ENCODE data around the gene PAFAH2.

DNA sequence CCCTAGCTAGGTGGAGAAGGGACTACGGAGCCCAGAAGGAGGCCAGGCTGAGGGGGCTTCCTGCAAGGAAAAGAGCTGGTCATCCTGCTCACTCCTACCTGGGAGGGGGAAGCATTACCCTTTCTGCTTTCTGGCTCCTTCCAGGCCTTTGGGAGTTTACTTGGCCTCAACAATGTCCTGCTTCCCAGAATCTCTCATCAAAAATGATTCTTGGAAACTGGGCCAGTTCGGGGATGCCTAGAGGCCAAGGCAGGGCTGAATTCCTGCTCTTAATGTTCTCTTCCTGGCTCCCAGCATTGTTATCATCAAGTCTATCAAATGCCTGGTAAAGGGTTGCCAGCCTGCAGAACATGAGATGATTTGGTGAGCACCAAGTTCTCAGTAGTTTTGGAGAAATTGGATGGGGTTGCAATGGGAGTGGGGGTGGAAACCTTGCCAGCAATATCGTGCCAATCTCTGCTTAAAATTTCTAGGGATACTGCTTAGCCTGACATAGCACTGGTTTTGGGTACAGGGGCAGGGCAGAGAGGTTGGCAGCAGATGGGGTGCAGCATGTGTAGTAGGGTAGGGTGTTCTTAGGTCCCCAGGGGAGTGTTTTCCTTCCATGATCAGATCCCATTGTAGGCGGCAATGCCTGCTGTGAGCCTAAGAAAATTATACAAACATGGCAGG is 7.7 kb upstream of the PAFAH2 start:
- TF ChIP-seq EGR1 (IDR thresholded peaks at IDR 0.05; ENCODE audit: low read depth in 2 of 2): no peak
- TF ChIP-seq, protein P1, sequence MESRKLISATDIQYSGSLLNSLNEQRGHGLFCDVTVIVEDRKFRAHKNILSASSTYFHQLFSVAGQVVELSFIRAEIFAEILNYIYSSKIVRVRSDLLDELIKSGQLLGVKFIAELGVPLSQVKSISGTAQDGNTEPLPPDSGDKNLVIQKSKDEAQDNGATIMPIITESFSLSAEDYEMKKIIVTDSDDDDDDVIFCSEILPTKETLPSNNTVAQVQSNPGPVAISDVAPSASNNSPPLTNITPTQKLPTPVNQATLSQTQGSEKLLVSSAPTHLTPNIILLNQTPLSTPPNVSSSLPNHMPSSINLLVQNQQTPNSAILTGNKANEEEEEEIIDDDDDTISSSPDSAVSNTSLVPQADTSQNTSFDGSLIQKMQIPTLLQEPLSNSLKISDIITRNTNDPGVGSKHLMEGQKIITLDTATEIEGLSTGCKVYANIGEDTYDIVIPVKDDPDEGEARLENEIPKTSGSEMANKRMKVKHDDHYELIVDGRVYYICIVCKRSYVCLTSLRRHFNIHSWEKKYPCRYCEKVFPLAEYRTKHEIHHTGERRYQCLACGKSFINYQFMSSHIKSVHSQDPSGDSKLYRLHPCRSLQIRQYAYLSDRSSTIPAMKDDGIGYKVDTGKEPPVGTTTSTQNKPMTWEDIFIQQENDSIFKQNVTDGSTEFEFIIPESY (IDR thresholded peaks at IDR 0.05): no peak
- TF ChIP-seq CTCF (IDR thresholded peaks at IDR 0.05; ENCODE audit: low read depth, low read length, missing input control): no peak
- TF ChIP-seq, protein P2, sequence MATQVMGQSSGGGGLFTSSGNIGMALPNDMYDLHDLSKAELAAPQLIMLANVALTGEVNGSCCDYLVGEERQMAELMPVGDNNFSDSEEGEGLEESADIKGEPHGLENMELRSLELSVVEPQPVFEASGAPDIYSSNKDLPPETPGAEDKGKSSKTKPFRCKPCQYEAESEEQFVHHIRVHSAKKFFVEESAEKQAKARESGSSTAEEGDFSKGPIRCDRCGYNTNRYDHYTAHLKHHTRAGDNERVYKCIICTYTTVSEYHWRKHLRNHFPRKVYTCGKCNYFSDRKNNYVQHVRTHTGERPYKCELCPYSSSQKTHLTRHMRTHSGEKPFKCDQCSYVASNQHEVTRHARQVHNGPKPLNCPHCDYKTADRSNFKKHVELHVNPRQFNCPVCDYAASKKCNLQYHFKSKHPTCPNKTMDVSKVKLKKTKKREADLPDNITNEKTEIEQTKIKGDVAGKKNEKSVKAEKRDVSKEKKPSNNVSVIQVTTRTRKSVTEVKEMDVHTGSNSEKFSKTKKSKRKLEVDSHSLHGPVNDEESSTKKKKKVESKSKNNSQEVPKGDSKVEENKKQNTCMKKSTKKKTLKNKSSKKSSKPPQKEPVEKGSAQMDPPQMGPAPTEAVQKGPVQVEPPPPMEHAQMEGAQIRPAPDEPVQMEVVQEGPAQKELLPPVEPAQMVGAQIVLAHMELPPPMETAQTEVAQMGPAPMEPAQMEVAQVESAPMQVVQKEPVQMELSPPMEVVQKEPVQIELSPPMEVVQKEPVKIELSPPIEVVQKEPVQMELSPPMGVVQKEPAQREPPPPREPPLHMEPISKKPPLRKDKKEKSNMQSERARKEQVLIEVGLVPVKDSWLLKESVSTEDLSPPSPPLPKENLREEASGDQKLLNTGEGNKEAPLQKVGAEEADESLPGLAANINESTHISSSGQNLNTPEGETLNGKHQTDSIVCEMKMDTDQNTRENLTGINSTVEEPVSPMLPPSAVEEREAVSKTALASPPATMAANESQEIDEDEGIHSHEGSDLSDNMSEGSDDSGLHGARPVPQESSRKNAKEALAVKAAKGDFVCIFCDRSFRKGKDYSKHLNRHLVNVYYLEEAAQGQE (IDR thresholded peaks at IDR 0.05): no peak
- TF ChIP-seq HNF4G (IDR thresholded peaks at IDR 0.05): no peak
- TF ChIP-seq GABPA (IDR thresholded peaks at IDR 0.05 in 1 of 2, conservative IDR thresholded peaks at IDR 0.05 in 1 of 2): no peak
- TF ChIP-seq YY1 (IDR thresholded peaks at IDR 0.05): no peak
- TF ChIP-seq MAX (IDR thresholded peaks at IDR 0.05): no peak
- no peak for TF ChIP-seq FOXA1 (IDR thresholded peaks at IDR 0.05)
- no peak for TF ChIP-seq SP1 (IDR thresholded peaks at IDR 0.05)
- no peak for TF ChIP-seq TAF1 (conservative IDR thresholded peaks at IDR 0.05)
- no peak for TF ChIP-seq RAD21 (IDR thresholded peaks at IDR 0.05)

All from liver (tissue), 3 donors.